Mucosa of stomach (tissue), 1 donor: ENCODE data around the gene EYS.
"Not testable (repeated sequence)": the region's sequence is repeated elsewhere in the genome, so short reads cannot be mapped to it uniquely, and the experiment has no call there.

ENCODE experiments used
- H3K27me3 ChIP-seq: one replicate; pipeline ENCODE4 v1.7.0; 2013; ENCODE audit warnings: mild to moderate bottlenecking, low read length; ENCODE audit not compliant: control insufficient read depth, insufficient read depth
- H3K36me3 ChIP-seq: one replicate; pipeline ENCODE4 v1.7.0; 2013; ENCODE audit warnings: low read length; ENCODE audit not compliant: control insufficient read depth, insufficient read depth
- H3K4me1 ChIP-seq: one replicate; pipeline ENCODE4 v1.7.0; 2013; ENCODE audit warnings: mild to moderate bottlenecking, low read length; ENCODE audit not compliant: control insufficient read depth, insufficient read depth
- H3K4me3 ChIP-seq: one replicate; pipeline ENCODE4 v1.7.0; 2013; ENCODE audit warnings: low read length
- H3K9ac ChIP-seq: one replicate; pipeline ENCODE4 v1.7.0; 2013; ENCODE audit warnings: mild to moderate bottlenecking, low read length, moderate library complexity
- H3K9me3 ChIP-seq: one replicate; pipeline ENCODE4 v1.7.0; 2013; ENCODE audit warnings: mild to moderate bottlenecking, low read length, moderate library complexity; ENCODE audit not compliant: control insufficient read depth
- donor health status: Pancreatic carcinoma.

The EYS gene

DNA sequence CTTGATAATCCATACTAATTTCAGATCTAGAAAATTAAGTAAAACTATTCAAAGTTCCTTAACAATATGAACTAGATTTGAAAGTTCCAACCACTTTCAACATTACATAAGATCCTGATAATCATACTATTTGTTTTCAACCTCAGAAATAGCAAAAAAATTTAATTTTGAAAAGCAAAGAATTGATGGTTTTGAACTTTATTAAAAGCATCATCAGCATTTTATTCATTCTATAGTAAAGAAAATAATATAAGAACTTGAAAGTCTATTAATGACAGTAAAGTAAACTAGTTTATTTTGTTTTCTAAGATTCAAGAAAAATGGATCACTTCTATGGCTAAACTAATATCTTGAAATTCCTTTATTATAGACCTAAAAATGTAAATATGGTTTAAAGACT lies 26.8 kb downstream of the EYS start:
- H3K36me3 ChIP-seq, result no peaks in the 10 kb centered on the region
- H3K9me3 ChIP-seq, result peaks cover 5% of the 10 kb centered on the region
- no peaks in the 10 kb centered on the region for H3K4me1 ChIP-seq
- no peak overlapping the region for H3K4me3 ChIP-seq
- no peaks in the 10 kb centered on the region for H3K27me3 ChIP-seq
- no peak overlapping the region for H3K9ac ChIP-seq

DNA sequence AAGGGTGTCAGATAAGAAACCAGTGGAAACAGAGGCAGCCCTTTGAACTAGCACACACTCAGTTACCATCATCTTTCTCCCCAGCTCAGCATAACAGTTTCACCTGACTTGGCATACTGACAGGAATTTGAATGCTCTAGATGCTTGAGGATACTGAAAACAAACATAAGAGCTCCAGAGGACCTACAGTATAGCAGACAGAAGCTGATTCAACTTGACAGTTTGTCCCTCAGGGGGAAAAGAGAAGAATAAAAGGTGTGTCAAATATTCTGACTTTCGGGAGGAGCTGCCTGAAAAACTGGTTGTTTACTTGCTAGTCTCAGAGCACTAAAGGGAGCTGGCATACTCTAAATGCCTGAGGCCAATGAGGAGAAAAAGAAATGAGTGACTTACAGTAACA lies 35.1 kb downstream of the EYS start:
- no peaks in the 10 kb centered on the region for H3K36me3 ChIP-seq
- H3K9me3 ChIP-seq, result peaks cover 10% of the 10 kb centered on the region
- H3K27me3 ChIP-seq, result no peaks in the 10 kb centered on the region
- no peak overlapping the region for H3K9ac ChIP-seq
- H3K4me3 ChIP-seq, result no peak overlapping the region
- no peaks in the 10 kb centered on the region for H3K4me1 ChIP-seq

DNA sequence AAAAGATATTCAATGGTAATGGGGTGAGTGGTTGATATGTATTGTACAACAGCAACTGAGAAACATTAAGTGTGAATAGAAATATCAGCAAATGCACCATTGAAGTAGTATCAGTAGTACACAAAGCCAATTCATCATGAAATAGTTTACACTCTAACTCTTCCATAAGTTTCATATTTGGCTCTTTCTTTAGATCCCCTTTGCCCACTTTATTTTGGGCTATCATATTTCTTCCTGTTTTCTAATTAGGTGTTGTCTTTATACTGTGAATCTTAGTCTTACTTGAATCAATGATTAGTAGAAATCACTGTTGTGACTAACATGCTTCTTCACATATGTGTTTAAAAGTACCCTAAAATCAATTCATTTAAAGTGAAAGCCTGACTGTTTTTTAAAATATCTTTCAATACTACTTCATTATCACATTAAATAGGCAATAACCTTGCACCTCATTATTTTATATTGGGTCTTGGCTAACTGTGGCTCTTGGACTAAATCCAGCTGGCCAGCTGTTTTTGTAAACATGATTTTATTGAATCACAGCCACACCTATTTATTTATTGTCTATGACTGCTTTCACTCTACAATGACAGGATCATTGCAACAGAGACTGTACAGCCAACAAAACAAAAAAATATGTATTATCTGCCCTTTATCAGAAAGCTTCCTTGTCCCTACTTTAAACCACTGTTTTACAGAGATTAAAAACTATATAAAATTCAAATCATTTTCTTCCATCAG lies 38.9 kb downstream of the EYS start:
- no peaks in the 10 kb centered on the region for H3K4me1 ChIP-seq
- no peaks in the 10 kb centered on the region for H3K27me3 ChIP-seq
- no peak overlapping the region for H3K9ac ChIP-seq
- H3K36me3 ChIP-seq, result no peaks in the 10 kb centered on the region
- peaks cover 5% of the 10 kb centered on the region for H3K9me3 ChIP-seq
- no peak overlapping the region for H3K4me3 ChIP-seq

DNA sequence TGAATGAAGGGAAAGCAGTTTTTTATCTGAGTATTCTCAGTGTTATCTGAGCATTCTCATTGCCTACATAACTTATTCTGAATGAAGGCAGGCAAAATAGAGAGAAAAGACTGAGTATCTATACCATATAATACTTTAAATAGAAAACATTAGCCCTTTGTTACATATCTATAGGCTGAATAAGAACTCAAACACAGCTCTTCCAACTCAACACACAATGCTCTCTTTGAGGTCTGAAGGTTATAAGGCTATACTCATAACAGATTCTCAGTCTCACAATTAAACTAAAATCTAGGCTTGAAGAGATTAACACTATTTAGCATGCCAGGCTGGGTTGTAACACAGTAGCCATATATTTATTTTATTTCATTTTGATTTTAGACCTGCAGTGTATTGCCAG lies 56.9 kb downstream of the EYS start:
- no peaks in the 10 kb centered on the region for H3K36me3 ChIP-seq
- no peak overlapping the region for H3K4me3 ChIP-seq
- no peak overlapping the region for H3K9ac ChIP-seq
- H3K4me1 ChIP-seq, result no peaks in the 10 kb centered on the region
- H3K9me3 ChIP-seq, result no peaks in the 10 kb centered on the region
- no peaks in the 10 kb centered on the region for H3K27me3 ChIP-seq

DNA sequence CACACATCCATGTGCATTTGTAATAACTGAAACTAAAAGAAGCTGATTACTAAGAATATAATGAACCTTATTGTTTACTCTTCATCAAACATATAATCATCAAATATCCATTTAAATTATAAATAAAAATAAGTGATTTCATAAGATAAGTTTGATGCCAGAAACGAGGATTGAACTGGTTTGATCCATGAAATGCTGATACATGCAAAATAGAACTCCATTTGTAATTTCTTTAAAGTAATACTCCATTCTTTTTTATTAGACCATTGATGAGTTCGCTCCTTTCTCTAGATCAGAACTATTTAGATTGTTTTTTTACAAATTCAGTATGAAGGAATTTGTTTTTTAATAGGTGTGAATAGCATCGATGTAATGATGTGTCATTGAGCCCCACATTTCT lies 57.6 kb downstream of the EYS start:
- Histone ChIP-seq H3K4me1 (no peaks in the 10 kb centered on the region), H3K36me3 (no peaks in the 10 kb centered on the region), H3K9me3 (no peaks in the 10 kb centered on the region), H3K4me3 (no peak overlapping the region), H3K9ac (no peak overlapping the region), H3K27me3 (no peaks in the 10 kb centered on the region)

DNA sequence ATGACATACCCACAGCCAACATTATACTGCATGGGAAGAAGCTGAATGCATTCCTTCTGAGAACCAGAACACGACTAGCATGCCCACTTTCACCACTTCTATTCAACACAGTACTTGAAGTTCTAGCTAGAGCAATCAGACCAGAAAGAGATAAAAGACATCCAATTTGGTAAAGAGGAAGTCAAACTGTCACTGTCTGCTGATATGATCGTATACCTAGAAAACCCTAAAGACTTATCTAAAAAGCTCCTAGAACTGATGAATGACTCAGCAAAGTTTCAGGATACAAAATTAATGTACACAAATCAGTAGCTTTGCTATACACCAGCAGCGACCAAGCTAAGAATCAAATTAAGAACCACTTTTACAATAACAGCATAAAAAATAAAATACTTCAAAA lies 60.5 kb downstream of the EYS start:
- H3K27me3 ChIP-seq, result no peaks in the 10 kb centered on the region
- H3K4me3 ChIP-seq, result no peak overlapping the region
- H3K9me3 ChIP-seq, result no peaks in the 10 kb centered on the region
- no peaks in the 10 kb centered on the region for H3K36me3 ChIP-seq
- no peaks in the 10 kb centered on the region for H3K4me1 ChIP-seq
- H3K9ac ChIP-seq, result no peak overlapping the region

DNA sequence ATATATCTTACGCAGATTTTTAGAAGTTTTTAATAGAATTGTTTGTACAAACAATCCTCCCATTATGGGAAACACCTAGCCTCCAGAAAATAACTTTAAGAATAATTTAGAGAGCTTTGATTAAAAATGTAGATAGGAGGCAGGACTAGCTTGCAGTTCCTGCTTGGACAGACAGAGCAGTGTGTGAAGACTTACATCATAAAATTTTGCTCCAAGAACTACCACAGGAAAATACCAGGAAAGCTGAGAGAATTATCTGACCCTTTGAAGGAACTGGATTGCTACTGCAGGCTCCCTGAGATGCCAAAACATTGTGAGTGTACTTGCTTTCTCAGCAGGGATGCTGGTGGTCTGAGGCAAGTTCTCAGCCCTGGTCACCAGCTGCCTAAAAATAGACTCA lies 64.2 kb downstream of the EYS start:
- no peaks in the 10 kb centered on the region for H3K4me1 ChIP-seq
- H3K27me3 ChIP-seq, result no peaks in the 10 kb centered on the region
- H3K4me3 ChIP-seq, result no peak overlapping the region
- H3K36me3 ChIP-seq, result no peaks in the 10 kb centered on the region
- H3K9me3 ChIP-seq, result no peaks in the 10 kb centered on the region
- no peak overlapping the region for H3K9ac ChIP-seq

DNA sequence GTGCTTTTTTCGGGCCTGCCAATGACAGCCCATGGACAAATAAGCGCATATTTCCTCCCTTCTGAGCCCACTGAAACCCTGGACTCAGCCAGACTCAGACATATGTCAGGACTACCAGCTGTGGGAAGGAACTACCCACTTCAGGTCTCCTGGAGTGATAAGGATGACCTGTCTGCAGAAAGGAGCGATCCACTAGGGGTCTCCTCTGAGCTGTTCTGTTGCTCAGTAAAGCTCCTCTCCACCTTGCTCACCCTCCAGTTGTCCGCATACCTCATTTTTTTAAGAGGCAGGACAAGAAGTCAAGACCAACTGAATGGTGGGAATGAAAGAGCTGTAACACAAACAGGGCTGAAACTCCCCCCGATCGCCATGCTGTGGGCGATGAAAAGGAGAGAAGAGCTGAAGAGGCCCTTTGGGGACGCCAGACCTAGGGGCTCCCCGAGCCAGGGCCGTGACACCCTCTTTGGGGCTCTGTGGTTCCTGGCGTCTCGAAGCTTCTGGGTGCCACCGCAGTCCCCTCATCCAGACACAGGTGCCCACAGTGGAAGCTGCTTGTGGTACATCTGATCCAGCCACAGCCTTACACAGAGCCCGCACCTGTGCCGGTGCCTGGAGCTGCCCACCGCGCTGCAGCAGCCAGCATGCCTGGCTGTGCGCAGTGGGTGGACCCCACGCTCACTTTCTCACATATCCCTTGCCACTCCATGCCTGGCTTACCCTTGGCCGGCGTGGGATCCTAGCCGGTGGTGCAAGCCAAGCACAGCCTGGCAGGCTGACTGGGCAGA lies 68.8 kb downstream of the EYS start:
- H3K4me3 ChIP-seq, result no peak overlapping the region
- no peaks in the 10 kb centered on the region for H3K27me3 ChIP-seq
- H3K9ac ChIP-seq, result no peak overlapping the region
- H3K4me1 ChIP-seq, result no peaks in the 10 kb centered on the region
- no peaks in the 10 kb centered on the region for H3K36me3 ChIP-seq
- no peaks in the 10 kb centered on the region for H3K9me3 ChIP-seq

DNA sequence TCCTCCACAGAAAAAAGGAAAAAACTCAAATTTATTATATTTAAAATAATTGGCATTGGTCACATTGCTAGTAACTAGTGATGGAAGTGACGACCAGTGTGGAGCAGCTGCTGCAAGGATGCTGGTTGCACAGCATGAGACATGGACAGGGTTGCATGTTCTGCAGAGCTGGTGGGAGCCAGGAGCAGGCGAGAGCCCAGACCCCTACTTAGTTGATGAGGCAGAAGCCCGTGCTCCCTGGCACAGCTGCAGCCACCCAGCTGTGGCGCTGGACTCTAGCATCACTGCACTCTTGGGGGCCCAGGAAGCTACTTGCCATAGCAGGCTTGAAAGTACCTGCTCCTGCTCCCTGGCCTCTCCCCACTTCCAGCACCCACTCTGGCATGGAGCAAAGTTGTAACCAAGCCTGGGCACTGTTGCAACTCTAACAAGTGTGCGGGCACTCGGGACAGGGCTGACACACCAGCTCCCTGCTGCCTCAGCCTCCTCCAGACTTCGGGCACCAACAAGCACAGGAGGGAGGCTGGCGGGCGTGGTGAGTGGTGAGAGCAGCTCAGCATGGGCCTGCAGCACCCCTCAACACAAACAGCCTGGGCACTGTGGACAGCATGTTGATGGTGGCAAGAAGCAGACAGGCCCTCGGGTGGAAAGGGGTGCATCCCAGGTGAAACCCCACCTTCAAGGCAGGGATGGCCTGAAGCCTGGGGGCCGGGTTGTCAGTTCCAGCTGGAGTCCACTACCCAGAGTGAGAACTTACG lies 69.6 kb downstream of the EYS start:
- H3K36me3 ChIP-seq, result no peaks in the 10 kb centered on the region
- H3K4me1 ChIP-seq, result no peaks in the 10 kb centered on the region
- H3K4me3 ChIP-seq, result no peak overlapping the region
- no peaks in the 10 kb centered on the region for H3K27me3 ChIP-seq
- H3K9me3 ChIP-seq, result no peaks in the 10 kb centered on the region
- no peak overlapping the region for H3K9ac ChIP-seq

DNA sequence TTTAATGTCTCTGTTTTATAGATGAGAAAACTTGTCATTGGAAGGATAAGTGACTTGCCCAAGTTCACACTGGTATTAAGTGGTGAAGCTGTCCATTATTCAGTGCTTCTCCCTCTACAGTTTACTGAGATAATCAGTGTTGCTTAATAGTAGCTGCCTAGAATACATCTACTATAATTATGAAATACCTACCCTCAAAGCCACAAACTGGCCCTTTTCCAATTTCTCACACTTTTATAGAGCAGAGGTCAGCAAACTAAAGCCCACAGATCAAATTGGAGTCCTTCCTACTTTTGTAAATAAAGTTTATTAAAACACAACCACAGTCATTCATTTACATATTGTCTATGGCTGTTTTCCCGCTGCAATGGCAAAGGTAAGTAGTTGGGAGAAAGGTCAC lies 73.5 kb downstream of the EYS start:
- H3K4me3 ChIP-seq, result no peak overlapping the region
- no peaks in the 10 kb centered on the region for H3K36me3 ChIP-seq
- no peak overlapping the region for H3K9ac ChIP-seq
- no peaks in the 10 kb centered on the region for H3K27me3 ChIP-seq
- no peaks in the 10 kb centered on the region for H3K4me1 ChIP-seq
- no peaks in the 10 kb centered on the region for H3K9me3 ChIP-seq

DNA sequence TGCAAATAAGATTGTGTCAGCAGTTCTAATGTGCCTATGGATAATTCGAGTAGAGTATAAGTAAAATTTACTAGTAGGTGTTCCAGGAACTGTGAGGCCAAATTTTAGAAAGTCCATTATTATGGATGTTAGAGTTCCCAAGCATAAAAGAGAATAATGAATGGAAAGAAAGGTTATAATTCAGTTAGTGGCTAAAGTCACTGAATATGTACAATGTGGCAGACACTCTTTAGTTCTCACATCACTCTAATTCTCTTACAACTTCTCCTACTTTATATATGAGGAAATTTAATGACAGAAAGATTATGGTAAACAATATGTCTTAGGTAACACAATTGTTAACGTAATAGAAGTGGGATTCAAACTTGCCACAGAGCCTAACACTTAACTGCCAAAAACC lies 75.3 kb downstream of the EYS start:
- H3K27me3 ChIP-seq, result no peaks in the 10 kb centered on the region
- H3K36me3 ChIP-seq, result no peaks in the 10 kb centered on the region
- no peaks in the 10 kb centered on the region for H3K9me3 ChIP-seq
- no peak overlapping the region for H3K4me3 ChIP-seq
- H3K9ac ChIP-seq, result no peak overlapping the region
- H3K4me1 ChIP-seq, result no peaks in the 10 kb centered on the region

DNA sequence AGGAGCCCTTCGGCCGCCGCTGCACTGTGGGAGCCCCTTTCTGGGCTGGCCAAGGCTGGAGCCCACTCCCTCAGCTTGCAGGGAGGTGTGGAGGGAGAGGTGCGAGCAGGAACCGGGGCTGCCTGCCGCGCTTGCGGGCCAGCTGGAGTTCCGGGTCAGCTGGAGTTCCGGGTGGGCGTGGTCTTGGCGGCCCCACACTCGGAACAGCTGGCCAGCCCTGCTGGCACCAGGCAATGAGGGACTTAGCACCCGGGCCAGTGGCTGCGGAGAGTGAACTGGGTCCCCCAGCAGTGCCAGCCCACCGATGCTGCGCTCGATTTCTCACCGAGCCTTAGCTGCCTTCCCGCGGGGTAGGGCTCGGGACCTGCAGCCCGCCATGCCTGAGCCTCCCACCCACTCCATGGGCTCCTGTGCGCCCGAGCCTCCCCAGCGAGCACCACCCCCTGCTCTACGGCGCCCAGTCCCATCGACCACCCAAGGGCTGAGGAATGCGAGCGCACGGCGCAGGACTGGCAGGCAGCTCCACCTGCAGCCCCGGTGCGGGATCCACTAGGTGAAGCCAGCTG lies 79.5 kb downstream of the EYS start:
- not testable (repeated sequence) for H3K27me3 ChIP-seq, H3K9me3 ChIP-seq, H3K36me3 ChIP-seq, H3K9ac ChIP-seq, H3K4me1 ChIP-seq, H3K4me3 ChIP-seq
